IPS-18a (cell line): ENCODE data around the gene PIGC.

Experiments
- H3K27ac ChIP-seq: one replicate; pipeline ENCODE4 v1.5.1; 2013; ENCODE audit warnings: low read length
- H3K27me3 ChIP-seq: one replicate; pipeline ENCODE4 v1.6.1; 2013; ENCODE audit warnings: mild to moderate bottlenecking, low read length; ENCODE audit not compliant: control insufficient read depth, insufficient read depth
- H3K36me3 ChIP-seq: one replicate; pipeline ENCODE4 v1.6.1; 2013; ENCODE audit warnings: low read depth, low read length; ENCODE audit not compliant: control insufficient read depth
- H3K4me1 ChIP-seq: one replicate; pipeline ENCODE4 v1.6.1; 2013; ENCODE audit warnings: low read depth, low read length; ENCODE audit not compliant: control insufficient read depth
- H3K4me3 ChIP-seq: one replicate; pipeline ENCODE4 v1.5.1; 2013; ENCODE audit warnings: low read length
- H3K9ac ChIP-seq: one replicate; pipeline ENCODE4 v1.6.1; 2013; ENCODE audit warnings: mild to moderate bottlenecking, low read length, moderate library complexity
- H3K9me3 ChIP-seq: one replicate; pipeline ENCODE4 v1.6.1; 2013; ENCODE audit warnings: low read depth, low read length; ENCODE audit not compliant: control insufficient read depth

PIGC gene

GRCh38 chr1:172443666-172444453, at the start of gene PIGC:
TSS of gene PIGC (minus strand) at chr1:172444069. CDS start at chr1:172442622, 1,447 bp downstream.
- Histone ChIP-seq H3K9me3 (no peaks in the 10 kb centered on the region), H3K27ac (no peak within 1 kb of the TSS), H3K4me3 (peak within 1 kb of the TSS; percentile 88), H3K9ac (peak within 1 kb of the TSS; percentile 85), H3K36me3 (no peaks in the 10 kb centered on the region), H3K4me1 (peaks cover 5% of the 10 kb centered on the region), H3K27me3 (no peaks in the 10 kb centered on the region)

GRCh38 chr1:172492421-172492820, 48.6 kb upstream of the PIGC start:
- H3K27me3 ChIP-seq, result no peaks in the 10 kb centered on the region
- no peak overlapping the region for H3K9ac ChIP-seq
- H3K4me3 ChIP-seq, result no peak overlapping the region
- H3K27ac ChIP-seq, result no peak overlapping the region
- H3K9me3 ChIP-seq, result no peaks in the 10 kb centered on the region
- H3K4me1 ChIP-seq, result peaks cover 4% of the 10 kb centered on the region
- H3K36me3 ChIP-seq, result no peaks in the 10 kb centered on the region

- H3K9ac ChIP-seq, result no peak overlapping the region
- H3K27ac ChIP-seq, result no peak overlapping the region
- H3K36me3 ChIP-seq, result no peaks in the 10 kb centered on the region
- H3K4me3 ChIP-seq, result no peak overlapping the region
- H3K9me3 ChIP-seq, result no peaks in the 10 kb centered on the region
- no peaks in the 10 kb centered on the region for H3K27me3 ChIP-seq
- H3K4me1 ChIP-seq, result no peaks in the 10 kb centered on the region
Observed at GRCh38 chr1:172489847-172490246, 46.0 kb upstream of the PIGC start.

- H3K9ac ChIP-seq, result no peak overlapping the region
- H3K4me3 ChIP-seq, result no peak overlapping the region
- H3K36me3 ChIP-seq, result no peaks in the 10 kb centered on the region
- H3K27ac ChIP-seq, result no peak overlapping the region
- H3K4me1 ChIP-seq, result no peaks in the 10 kb centered on the region
- H3K9me3 ChIP-seq, result no peaks in the 10 kb centered on the region
- no peaks in the 10 kb centered on the region for H3K27me3 ChIP-seq
Observed at GRCh38 chr1:172488393-172488792, 44.5 kb upstream of the PIGC start.

- no peak overlapping the region for H3K9ac ChIP-seq
- no peak overlapping the region for H3K27ac ChIP-seq
- H3K9me3 ChIP-seq, result no peaks in the 10 kb centered on the region
- H3K4me1 ChIP-seq, result no peaks in the 10 kb centered on the region
- H3K36me3 ChIP-seq, result no peaks in the 10 kb centered on the region
- H3K4me3 ChIP-seq, result no peak overlapping the region
- H3K27me3 ChIP-seq, result no peaks in the 10 kb centered on the region
Observed at GRCh38 chr1:172487550-172487949, 43.7 kb upstream of the PIGC start.

- H3K9me3 ChIP-seq, result no peaks in the 10 kb centered on the region
- no peak overlapping the region for H3K27ac ChIP-seq
- H3K4me1 ChIP-seq, result no peaks in the 10 kb centered on the region
- no peak overlapping the region for H3K9ac ChIP-seq
- H3K27me3 ChIP-seq, result no peaks in the 10 kb centered on the region
- H3K36me3 ChIP-seq, result no peaks in the 10 kb centered on the region
- H3K4me3 ChIP-seq, result no peak overlapping the region
Observed at GRCh38 chr1:172486805-172487454, 43.1 kb upstream of the PIGC start.

- Histone ChIP-seq H3K27me3 (no peaks in the 10 kb centered on the region), H3K9me3 (no peaks in the 10 kb centered on the region), H3K4me1 (no peaks in the 10 kb centered on the region), H3K36me3 (no peaks in the 10 kb centered on the region), H3K4me3 (no peak overlapping the region), H3K9ac (no peak overlapping the region), H3K27ac (no peak overlapping the region)
Observed at GRCh38 chr1:172485626-172486025, 41.8 kb upstream of the PIGC start.

- H3K4me1 ChIP-seq, result no peaks in the 10 kb centered on the region
- H3K4me3 ChIP-seq, result no peak overlapping the region
- H3K36me3 ChIP-seq, result no peaks in the 10 kb centered on the region
- H3K27ac ChIP-seq, result no peak overlapping the region
- H3K9me3 ChIP-seq, result no peaks in the 10 kb centered on the region
- no peaks in the 10 kb centered on the region for H3K27me3 ChIP-seq
- H3K9ac ChIP-seq, result no peak overlapping the region
Observed at GRCh38 chr1:172484252-172484651, 40.4 kb upstream of the PIGC start.

- Histone ChIP-seq H3K27ac (no peak overlapping the region), H3K9me3 (no peaks in the 10 kb centered on the region), H3K9ac (no peak overlapping the region), H3K4me3 (no peak overlapping the region), H3K4me1 (no peaks in the 10 kb centered on the region), H3K27me3 (no peaks in the 10 kb centered on the region), H3K36me3 (no peaks in the 10 kb centered on the region)
Observed at GRCh38 chr1:172483448-172483847, 39.6 kb upstream of the PIGC start.

- Histone ChIP-seq H3K27ac (no peak overlapping the region), H3K9me3 (no peaks in the 10 kb centered on the region), H3K9ac (no peak overlapping the region), H3K36me3 (no peaks in the 10 kb centered on the region), H3K4me1 (no peaks in the 10 kb centered on the region), H3K4me3 (no peak overlapping the region), H3K27me3 (no peaks in the 10 kb centered on the region)
Observed at GRCh38 chr1:172482044-172482443, 38.2 kb upstream of the PIGC start.

GRCh38 chr1:172480431-172480830, 36.6 kb upstream of the PIGC start:
- Histone ChIP-seq H3K4me1 (no peaks in the 10 kb centered on the region), H3K36me3 (no peaks in the 10 kb centered on the region), H3K9ac (no peak overlapping the region), H3K4me3 (no peak overlapping the region), H3K27ac (no peak overlapping the region), H3K27me3 (no peaks in the 10 kb centered on the region), H3K9me3 (no peaks in the 10 kb centered on the region)

GRCh38 chr1:172478485-172478884, 34.6 kb upstream of the PIGC start:
- Histone ChIP-seq H3K4me1 (no peaks in the 10 kb centered on the region), H3K27ac (no peak overlapping the region), H3K9me3 (no peaks in the 10 kb centered on the region), H3K9ac (no peak overlapping the region), H3K27me3 (no peaks in the 10 kb centered on the region), H3K36me3 (no peaks in the 10 kb centered on the region), H3K4me3 (no peak overlapping the region)
